SHP77 treated with DMSO at 0.1 percent for 48 hours (cell line): ENCODE data around the gene GRM4.

Experiments used
- DNase-seq: peaks from one replicate; lab custom pipeline; 2025; lab: John Stamatoyannopoulos, UW

Gene GRM4

DNA sequence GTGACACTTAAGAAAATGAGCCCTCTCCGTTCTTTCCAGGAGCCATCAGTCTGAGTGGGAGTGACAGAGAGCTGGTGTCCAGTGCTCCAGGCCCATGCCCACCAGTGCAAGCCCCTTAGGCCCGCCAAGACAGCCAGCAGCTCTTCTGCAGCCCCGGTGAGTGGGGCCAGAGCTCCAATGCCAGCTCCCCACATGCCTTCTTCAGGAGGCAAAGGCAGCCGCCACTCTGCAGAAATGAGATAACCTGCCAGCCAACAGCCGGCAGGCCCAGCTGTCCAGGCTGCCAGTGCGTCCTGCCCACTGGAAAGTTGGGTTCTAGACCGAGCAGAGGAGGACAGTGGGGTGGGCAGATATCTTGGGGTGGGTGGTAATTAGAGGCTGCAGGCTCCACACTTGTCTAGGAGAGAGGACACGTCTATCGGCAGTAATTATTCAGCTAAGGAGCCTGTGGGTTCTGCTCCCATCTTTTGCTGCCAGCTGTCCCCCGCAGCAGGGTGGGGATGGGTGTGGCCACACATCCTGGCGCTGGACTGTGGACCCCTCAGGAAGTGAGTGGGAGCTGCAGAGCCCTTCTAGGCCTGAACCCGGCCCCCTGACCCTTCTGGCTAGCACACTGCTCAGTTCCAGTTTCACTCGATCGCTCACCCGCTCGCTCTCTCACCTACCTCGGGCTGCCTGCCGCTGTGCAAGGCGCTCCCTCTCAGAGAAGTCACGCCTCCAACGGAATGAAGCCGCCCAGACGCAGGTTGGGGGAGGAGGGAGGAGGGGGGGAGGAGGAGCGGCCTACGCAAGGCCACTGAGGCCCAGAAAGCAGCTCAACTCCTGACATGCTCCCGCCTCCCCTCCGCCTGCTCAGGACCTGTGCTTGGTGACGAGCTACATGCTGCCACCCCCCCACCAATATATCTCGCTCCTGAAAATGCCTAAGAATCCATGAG is 3.6 kb downstream of the GRM4 start:
- DNase-seq, result no peak

DNA sequence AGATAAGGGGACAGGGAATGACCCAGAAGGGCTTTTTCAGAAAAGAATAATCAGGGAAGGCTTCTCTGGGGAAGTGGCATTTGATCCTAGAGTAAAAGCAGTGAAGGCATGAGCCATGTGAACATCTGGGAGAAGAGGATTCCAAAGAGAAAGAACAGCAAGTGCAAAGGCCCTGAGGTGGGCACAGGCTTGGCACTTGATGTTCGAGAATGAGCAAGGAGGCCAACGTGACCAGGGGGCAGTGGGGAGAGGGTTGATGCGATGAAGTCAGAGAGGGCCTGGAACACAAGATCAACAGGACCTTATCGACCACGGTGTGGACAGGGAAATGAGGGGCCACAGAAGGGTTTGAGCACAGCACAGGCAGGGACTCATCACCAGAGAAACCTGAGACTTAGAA is 5.8 kb downstream of the GRM4 start:
- no peak for DNase-seq

DNA sequence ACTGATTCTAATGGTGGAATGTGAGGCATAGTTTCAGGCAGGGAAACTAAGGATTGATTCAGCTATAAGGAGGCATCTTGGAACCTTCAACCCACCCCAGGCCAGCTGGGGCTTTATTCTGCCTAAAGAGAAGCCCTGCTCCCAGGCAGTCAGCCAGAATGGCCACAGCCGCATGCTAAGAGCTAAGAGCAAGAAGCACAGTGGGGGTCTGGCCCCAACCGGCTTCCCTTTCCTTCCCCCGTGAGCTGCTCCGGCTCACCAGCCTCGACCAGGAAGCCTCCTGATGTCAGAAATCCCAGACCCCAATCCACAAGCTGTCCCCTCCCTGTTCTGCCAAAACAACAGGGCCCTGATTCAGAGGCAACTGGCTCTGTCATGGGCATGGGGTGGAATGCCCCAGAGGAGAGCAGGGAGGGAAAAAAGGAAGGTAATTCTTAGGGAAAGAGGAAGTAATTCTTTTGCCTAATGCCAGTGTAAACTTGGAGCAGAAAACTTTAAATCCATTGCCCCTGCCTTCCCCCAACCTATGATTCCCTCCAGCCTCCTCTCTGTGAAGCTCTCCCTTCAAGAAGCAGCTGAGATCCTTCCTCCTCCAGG is 6.9 kb downstream of the GRM4 start:
- no peak for DNase-seq

DNA sequence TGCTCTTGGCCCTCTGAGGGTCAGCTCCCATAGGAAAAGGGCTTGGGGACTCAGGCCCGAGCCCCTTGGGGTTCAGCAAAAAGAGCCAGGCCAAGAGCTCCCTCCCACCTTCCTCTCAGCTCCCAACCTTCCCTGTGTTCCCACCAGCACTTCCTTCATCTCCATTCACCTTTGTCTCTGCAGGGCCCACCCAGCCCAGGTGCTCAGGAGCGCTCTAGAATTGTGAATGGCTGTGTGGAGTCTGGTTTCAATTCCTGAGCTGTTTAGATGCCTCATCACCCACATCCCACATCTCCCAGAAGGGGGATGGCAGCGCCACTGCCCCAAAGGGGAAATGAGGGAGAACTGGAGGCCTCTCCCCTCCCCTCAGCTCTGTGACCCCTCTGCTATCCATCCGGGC is 7.7 kb downstream of the GRM4 start:
- DNase-seq, result no peak

DNA sequence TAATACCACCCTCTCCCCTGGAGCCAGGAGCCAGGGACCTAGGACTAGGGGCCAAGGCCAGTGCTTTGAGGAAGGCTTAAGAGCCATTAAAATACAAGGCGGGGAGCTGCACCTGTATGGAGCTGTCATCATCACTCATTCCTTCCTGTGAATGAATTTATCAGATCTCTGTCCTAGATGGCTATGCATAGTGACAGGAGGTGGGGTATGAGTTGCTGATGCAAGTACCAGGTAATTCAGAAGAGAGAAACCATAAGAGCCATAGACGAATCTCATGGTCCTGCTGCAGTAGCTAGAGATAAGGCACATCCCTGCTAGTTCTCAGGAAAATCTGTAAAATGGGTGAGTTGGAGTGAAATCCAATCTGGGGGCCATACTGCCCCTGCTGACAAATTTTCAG is 10.3 kb downstream of the GRM4 start:
- DNase-seq, result no peak

DNA sequence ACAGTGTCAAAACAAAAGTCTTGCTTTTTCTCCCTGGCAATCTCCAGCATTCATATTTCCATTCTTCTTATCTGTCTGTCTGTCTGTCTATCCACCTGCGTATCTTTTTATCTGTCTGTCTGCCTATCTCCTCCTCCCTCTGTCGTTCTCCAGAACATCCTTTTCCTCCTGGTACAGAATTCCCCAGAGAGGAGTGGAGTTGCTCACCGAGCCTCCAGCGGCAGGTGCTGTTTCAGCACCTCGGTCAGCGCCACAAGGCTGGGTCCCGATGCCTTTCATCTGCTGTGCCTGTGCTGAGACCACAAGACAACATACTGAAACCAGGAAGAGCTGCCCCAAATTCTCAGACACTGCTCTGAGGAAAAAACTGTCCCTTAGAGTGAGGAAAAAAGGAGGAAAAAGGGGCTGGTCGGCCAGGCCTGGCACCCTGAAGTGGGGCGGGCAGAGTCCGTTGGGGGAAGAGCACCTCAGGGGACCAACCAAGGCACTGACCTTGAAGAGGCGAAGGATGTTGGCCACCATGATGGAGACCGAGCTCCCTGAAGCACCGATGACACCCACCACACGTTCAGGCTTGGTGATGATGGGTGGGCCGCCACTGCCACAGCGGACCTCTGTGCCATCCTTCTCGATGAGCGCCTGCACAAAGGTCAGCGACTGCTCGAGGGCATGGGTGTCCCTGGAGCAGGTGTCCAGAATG is 13.3 kb downstream of the GRM4 start:
- no peak for DNase-seq

DNA sequence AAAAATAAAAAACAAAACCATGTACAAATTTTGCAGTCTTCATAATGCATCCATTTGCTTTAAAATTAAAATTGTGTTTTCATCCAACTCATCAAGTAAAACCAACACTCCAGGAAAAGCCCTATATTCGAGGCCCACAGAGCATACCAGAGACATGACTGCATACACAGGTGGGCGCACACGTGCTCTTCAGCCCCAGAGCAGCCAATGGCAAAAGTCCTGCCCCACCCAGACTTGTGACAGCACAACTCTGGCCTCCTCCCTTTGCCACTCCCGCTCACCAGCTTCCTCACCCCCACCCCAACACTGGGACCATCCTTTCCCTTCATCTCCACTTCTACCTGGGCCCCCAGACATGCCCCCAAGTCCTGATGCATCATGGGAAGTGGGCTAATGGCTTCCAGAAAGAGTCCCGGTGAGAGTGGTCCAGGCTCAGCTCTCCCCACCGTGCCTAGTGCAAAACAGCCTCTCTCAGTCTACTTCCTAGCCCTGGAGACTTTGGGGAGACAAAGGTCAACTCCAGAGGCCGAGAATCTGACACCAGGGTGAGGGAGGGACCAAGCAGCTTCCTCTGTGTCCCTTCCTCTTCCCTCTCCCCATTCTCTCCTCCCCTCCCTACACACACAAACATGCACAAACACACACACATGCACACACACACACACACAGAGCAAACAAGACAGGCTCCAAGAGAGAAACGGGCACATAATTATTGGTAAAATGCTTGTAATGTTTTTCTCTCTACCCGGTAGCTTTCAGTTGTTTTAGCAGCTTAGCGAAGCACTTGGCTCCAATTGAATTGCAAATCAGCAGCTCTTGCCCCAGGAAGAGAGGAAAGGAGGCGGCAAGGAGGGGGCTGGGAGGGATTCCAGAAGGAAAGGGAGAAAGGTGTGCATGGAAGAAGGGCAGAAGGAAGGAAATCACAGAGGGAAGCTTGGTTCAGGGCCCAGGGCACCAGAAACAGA is 14.3 kb downstream of the GRM4 start:
- DNase-seq, result no peak

DNA sequence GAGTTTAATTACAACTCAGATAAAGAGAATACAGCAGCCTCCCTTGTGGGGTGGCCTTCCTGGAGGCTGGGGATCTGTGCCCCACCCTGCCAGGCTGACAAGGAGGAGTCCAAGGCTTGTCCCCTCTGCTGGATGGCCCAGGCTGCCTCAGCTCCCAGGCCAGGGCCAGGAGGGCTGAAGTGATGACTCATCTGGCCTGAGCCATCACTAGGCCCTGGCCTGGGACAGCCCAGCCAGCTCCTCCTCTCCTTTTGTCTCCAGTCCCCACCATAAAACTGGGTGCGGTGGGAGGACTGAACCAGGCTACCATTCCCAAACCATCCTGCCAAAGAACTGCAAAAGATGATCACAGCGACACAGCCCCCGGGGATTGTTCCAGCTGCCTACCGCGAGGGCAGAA is 15.0 kb downstream of the GRM4 start:
- no peak for DNase-seq

DNA sequence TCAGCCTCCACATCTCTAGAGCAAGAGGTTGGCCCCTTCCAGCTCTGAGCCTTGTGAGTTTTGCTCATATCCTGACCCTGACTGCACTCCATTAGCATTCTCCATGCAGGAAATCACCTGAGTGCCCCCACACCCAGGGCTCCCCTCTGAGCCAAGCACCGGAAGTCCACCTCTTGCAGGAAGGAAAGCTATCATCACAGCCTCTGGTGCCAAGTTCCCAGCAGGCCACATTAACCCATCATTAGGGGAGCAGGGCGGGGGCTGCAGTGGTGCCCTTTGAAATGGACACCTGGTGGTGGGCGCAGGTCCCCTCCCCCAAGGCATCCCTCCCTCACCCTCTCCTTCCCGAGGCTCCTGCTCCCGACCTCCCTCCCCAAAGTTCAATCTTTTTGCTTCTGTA is 16.1 kb downstream of the GRM4 start:
- no peak for DNase-seq

DNA sequence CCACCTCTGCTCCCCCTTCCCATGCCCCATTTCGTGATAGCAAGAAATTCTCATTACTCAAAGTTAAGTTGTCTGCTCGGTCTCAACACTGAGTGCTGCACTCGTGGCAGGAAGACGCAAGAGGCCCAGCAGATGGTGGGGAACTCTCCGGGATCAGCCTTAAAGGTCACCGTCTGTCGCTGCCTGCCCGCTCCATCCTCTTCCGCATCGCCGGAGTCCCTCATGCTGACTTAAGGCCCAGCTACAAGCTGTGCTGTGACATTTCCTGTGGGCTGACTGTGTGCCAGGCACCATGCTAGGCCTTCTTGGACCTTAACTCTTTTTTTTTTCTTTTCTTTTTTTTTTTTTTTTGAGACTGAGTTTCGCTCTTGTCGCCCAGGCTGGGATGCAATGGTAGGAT is 17.8 kb downstream of the GRM4 start:
- no peak for DNase-seq

DNA sequence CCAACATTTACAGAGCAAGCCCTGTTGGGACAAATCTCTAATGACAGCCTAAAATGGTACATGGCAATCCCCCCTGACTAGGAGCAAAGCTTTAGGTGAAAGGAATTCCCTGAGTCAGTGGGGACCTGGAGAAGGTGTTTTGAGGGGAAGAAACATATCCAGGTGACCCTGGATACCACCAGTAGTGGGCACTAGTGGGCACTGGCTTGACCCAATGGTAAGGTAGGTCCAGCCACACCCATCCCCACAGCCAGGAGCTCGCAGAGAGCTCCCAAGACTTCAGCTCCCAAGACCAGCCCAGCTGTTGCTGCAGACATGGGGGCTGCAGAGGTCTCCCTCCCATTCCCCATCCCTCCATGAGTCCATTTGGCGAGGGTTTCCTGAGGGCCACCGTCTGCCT is 19.5 kb downstream of the GRM4 start:
- no peak for DNase-seq

DNA sequence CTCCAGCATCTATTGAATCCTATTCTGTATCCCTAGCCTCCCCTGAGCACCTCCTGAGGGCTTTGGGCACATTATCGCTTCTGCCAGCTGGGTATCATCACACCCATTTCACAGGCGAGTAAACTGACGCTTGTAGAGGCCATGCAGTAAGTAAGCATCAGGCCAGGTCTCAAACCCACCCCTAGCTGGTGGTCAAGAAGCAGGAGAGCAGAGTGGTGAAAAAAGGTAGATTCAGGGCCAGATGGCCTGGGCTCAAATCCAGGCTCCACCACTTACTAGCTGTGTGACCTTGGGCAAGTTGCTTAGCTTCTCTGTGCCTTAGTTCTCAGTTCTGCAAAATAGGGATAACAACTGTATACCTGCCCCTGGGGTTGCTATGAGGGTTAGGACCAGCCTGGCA is 19.9 kb downstream of the GRM4 start:
- no peak for DNase-seq

DNA sequence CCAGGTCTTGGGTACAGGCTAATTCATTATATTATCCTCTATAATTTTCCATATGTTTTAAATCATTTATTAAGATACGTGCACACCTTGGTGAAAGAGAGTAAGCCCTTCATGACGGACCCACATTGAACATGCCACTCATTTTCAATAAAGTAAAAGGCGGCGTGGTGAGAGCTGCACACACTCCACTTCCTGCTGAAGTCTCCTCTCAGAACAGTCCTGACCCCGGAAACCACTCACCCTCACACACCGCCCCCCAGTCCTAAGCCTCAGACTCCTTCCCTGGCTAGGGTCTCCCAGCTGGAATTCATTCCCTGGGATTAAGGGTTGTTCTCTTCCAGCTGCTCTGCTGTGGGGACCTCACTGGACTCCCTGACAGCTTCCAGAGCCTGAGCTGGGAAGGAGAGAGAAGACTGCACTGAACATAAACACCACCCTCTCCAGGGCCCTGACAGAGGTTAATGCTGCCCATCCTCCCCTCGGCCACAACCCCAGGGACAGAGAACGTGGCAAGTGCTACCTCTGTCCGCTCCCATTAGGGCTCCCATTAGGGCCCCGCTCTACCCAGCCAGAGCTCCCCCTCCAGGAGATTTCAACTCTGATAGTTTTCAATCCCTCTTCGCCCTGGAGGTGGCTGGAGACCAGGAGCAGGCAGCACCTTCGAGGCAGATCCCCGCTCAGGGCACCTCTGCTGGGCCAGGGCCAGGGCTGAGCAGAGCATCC is 24.8 kb downstream of the GRM4 start:
- DNase-seq, result no peak

DNA sequence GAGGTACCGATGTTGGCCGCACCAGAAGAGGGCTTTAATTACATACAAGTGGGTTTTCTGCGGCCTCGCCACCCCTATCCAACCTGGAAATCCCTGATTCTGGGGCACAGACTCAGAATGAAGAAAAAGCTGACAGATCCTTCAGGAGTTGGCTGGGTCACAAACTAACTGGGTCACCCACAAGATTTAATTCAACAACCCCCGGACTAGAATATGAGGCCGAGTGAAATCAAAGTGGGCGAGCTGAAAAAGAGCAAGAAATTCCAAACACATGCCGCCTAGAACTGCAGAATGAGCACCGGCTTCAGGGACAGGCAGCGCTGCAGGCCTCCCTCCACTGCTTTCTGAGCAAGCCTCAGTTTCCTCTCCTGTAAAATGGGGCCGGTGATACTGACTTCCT is 30.0 kb downstream of the GRM4 start:
- DNase-seq, result no peak

DNA sequence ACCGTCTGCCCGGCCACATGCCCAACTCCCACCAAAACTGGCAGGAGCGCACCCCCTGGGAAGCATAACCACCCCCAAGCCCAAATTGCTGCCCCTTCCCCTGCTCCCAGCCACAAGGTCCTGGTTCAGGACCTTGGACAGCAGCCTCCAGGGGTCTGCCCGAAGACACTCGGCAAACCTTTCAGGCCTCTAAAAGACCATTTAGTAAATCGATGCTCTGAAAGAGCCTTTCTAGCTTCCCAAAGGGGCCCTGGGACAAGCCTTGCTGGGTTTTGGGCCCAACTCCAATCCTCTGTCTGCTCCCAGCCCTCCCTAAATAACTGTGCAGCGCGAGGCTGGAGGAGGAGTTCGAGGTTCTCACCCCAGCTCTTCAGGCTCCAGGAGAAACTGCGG is 30.5 kb downstream of the GRM4 start:
- no peak for DNase-seq

DNA sequence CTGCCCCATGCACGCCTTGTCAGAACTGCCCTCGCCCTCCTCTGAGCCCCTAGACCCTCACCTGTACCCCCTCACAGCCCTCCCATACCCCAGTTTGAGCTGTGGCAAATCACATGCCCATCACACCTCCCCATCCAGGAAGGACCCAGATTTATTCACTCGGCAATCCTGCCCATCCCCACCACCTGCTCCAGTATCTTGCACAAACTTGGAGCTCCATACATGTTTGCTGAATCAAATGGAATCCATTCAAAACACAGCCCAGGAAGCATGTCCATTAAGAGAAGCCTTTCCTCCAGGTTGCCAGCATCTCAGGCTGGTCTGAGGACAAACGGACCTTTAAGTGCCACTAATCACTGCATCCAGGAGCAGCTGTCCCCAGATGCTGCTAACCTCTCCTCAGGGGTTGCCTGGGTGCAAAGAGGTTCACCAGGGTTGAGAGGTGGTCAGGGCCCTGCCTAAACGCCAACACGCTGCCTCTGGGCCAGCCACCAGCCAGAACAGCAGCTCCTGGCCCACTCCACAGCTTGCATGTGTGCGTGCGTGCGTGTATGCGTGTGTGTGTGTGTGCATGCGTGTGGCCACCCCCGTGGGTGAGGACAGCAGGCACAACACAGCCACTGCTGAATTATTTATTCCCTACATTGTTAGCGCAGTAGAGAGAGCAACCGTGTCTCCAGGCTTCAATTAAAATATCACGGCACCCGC is 31.0 kb downstream of the GRM4 start:
- no peak for DNase-seq

DNA sequence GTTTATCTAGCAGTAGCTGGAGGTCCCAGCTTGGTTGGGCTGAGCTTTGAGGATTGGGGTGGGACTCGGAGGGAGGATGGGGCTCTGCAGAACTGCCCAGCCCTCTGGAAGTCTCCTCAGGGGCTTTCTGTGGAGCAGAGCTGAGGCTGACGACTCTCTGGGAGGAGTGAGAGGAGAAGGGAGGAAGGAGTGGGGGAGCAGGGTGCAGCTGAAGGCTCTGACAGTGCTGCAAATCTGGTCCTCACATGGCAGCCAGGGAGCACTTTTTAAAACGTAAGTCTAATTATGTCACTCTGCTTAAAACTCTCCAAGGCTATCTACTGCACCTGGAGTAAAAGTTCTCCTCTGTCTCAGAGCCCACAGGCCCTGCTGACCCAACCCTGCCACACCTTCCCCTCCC is 32.4 kb downstream of the GRM4 start:
- DNase-seq, result no peak

DNA sequence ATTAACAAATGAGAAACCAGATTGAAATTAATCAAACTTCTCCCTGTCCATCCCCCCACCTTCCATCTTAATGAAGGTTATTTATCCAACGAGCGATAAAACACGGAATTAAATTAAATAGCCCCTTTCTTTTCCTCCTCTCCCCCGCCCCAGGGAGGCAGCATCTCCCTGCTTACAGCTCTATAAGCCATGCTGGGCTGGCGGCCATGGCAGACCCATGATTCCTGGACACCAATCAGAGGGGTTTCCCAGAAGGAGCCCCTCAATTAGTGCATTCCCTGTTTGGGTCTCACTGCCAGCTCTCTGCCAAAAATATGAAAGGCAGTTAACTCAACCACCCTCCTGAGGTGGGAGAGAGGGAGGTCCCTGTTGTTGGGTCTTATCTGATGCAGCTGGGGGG is 33.8 kb downstream of the GRM4 start:
- DNase-seq, result no peak

DNA sequence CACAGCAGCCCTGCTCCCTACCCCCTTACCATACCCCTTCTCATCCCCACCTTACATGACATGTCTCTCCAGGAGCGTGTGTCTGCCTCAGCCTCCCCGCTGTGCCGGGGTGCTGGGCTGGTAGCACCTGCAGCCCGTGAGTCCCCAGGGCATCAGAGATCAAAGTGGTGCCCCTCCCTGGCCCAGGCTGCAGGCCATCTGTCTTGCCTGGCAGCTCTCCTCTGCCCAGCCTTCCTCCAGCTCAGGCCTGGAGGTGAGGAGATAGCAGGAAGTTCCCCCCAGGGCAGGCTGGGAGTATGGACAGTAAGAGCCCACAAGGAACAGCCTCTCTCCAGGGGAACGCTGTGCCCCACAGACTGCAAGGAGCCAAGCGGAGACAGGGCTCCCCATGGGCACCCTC is 35.3 kb downstream of the GRM4 start:
- no peak for DNase-seq

DNA sequence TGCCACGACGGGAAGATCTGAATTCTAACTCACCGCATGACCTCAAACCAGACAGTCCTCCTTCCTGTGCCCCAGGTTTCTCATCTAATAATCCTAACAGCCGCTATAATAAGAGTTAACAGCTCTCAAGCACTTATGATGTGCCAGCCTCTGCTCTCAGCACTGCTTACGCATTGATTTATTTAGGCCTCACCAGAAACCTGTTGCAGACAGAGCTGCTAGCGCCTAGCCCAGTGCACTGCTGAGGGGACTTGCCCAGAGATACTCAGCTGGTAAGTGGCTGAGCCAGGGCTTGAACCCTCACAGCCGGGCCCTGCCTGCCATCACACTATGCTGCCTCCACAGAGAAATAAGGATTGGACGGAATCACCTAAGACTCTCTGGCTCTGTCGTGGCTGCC is 37.7 kb downstream of the GRM4 start:
- DNase-seq, result no peak

DNA sequence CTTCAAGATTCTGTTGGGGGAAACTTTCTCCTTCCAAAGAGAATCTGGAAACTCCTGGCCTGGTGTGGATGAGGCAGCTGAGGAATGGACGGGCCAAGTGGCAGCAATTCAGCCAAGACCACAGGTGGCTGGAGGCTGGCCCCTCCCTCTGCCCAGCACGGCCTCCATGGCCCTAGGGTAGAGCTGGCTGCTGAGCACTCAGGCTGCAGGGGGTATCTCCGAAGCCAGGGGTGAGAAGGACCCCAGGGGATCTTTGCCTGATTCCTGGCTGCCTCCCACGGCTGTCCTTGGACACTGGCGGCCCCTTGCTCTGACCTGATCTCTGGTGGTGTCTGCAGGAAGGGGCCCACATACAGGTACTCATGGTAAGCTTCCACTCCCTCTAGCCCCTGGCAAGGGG is 39.0 kb downstream of the GRM4 start:
- no peak for DNase-seq
